Measurements from ENCODE around the gene PSD. TPM values are rescaled to one million over a fixed set of nuclear protein-coding genes. Genes with fewer than 3 reads are reported as not detected.

Gene PSD
- total and polyA plus RNA-seq, 9 of the 15 experiments (the other 6 are each of a cell fraction or from before 2014, with no cell fraction given), result 0.11 to 1.7 (median 0.54) TPM; not detected in 2

DNA sequence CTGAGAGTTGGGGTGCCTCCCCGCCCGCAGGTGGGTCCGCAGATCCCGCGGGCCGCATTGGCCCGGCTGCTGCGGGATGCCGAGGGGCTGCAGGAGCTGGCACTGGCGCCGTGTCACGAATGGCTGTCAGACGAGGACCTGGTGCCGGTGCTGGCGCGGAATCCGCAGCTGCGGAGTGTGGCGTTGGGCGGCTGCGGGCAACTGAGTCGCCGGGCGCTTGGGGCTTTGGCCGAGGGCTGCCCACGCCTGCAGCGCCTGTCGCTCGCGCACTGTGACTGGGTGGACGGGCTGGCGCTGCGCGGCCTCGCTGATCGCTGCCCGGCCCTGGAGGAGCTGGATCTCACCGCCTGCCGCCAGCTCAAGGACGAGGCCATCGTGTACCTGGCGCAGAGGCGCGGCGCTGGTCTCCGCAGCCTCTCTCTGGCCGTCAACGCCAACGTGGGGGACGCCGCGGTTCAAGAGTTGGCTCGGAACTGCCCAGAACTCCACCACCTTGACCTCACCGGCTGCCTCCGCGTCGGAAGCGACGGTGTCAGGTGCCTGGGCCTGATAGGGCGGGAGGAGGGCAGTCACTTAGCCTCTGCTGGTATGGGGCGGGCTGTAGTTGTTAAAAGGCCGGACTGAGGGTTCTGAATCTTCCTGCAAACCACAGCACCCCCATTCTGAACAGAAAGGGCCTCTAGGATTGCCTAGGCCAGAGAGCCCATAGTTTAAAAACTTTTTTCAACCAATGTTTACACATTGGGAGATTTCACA, 3.4 kb upstream of the PSD start (continued):
- TF ChIP-seq, protein P1, sequence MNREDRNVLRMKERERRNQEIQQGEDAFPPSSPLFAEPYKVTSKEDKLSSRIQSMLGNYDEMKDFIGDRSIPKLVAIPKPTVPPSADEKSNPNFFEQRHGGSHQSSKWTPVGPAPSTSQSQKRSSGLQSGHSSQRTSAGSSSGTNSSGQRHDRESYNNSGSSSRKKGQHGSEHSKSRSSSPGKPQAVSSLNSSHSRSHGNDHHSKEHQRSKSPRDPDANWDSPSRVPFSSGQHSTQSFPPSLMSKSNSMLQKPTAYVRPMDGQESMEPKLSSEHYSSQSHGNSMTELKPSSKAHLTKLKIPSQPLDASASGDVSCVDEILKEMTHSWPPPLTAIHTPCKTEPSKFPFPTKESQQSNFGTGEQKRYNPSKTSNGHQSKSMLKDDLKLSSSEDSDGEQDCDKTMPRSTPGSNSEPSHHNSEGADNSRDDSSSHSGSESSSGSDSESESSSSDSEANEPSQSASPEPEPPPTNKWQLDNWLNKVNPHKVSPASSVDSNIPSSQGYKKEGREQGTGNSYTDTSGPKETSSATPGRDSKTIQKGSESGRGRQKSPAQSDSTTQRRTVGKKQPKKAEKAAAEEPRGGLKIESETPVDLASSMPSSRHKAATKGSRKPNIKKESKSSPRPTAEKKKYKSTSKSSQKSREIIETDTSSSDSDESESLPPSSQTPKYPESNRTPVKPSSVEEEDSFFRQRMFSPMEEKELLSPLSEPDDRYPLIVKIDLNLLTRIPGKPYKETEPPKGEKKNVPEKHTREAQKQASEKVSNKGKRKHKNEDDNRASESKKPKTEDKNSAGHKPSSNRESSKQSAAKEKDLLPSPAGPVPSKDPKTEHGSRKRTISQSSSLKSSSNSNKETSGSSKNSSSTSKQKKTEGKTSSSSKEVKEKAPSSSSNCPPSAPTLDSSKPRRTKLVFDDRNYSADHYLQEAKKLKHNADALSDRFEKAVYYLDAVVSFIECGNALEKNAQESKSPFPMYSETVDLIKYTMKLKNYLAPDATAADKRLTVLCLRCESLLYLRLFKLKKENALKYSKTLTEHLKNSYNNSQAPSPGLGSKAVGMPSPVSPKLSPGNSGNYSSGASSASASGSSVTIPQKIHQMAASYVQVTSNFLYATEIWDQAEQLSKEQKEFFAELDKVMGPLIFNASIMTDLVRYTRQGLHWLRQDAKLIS (CRISPR knock-in tag; IDR thresholded peaks at IDR 0.05), result 0 out of 2 replicates have a peak, but pooled peaks have one; percentile 32
- TF ChIP-seq CREB1 (IDR thresholded peaks at IDR 0.05), result 0 out of 2 replicates have a peak, but pooled peaks have one; percentile 23
- TF ChIP-seq CREB1 (CRISPR knock-in tag; IDR thresholded peaks at IDR 0.05), result peak; percentile 50
- 0 out of 2 replicates have a peak, but pooled peaks have one; percentile 28 for TF ChIP-seq POLR2AphosphoS5 (IDR thresholded peaks at IDR 0.05; ENCODE audit: control insufficient read depth, insufficient read depth, low read depth, low read length)
- TF ChIP-seq KAT7 (CRISPR knock-in tag; IDR thresholded peaks at IDR 0.05; ENCODE audit: borderline replicate concordance), result peak; percentile 73; the same call in 1 of the 2 replicates
- peak; percentile 64 for TF ChIP-seq TCF3 (CRISPR knock-in tag; IDR thresholded peaks at IDR 0.05)
- TF ChIP-seq THRAP3 (IDR thresholded peaks at IDR 0.05; ENCODE audit: borderline replicate concordance), result no peak
- TF ChIP-seq FIP1L1 (IDR thresholded peaks at IDR 0.05; ENCODE audit: low read depth, low read length, poor library complexity, severe bottlenecking), result peak; percentile 68
- TF ChIP-seq YY1 (IDR thresholded peaks at IDR 0.05; ENCODE audit: borderline replicate concordance in 1 of 3, control insufficient read depth in 1 of 3, extremely low read depth in 1 of 3, insufficient read depth in 3 of 3, insufficient read length in 1 of 3, insufficient replicate concordance in 2 of 3, low read depth in 1 of 3, low read length in 2 of 3), result peak in 2 of 3 experiments; percentile 8 to 24
- TF ChIP-seq SMAD1 (IDR thresholded peaks at IDR 0.05; ENCODE audit: low read depth, low read length, partially characterized antibody), result no peak
- TF ChIP-seq RBM22 (IDR thresholded peaks at IDR 0.05; ENCODE audit: low read depth, low read length, poor library complexity, severe bottlenecking), result peak; percentile 38
- TF ChIP-seq ETS1 (conservative IDR thresholded peaks at IDR 0.05; ENCODE audit: control insufficient read depth, low read depth, low read length), result 0 out of 2 replicates have a peak, but pooled peaks have one; percentile 13
